Thyroid gland (tissue), 4 donors: ENCODE results near the gene FOXN3.

Source experiments
- CTCF ChIP-seq, 6 experiments: fragments of 200-600 bp in 3 of 6; fragments of 450-650 bp in 3 of 6; sonication (generic) in 3 of 6; IDR thresholded peaks; one replicate each; pipeline ENCODE4 v1.5.1; 2016 to 2019; ENCODE audit warnings: antibody characterized with exemption in 6 of 6, mild to moderate bottlenecking in 2 of 6, inconsistent platforms in 1 of 6, moderate library complexity in 1 of 6
- POLR2A ChIP-seq, 2 donors: fragments of 450-650 bp; IDR thresholded peaks; one replicate each; pipeline ENCODE4 v1.6.1; 2017; ENCODE audit warnings: antibody characterized with exemption in 2 of 2, mild to moderate bottlenecking in 2 of 2, moderate library complexity in 1 of 2

- TF ChIP-seq CTCF (IDR thresholded peaks at IDR 0.05): no peak
- TF ChIP-seq POLR2A (IDR thresholded peaks at IDR 0.05): no peak
These were observed 51.8 kb downstream of the FOXN3 start for GRCh38 chr14:89365061-89365801.
